Bronchial epithelial cell (primary cell): Measurements from ENCODE around the gene ACIN1. TPM values are rescaled to one million over a fixed set of nuclear protein-coding genes. Genes with fewer than 3 reads are reported as not detected.
A peak's percentile ranks its signal among the peaks of the same experiment; 100 is the strongest.

Experiments
- DNase-seq: peaks from one replicate; pipeline ENCODE4 v3.0.0-alpha.2; 2010; ENCODE audit warnings: low read depth
- FAIRE-seq: peaks from 2 replicates; lab custom pipeline; 2011; peaks lifted over from hg19 to GRCh38; lab: Jason Lieb, UNC
- H3K27me3 ChIP-seq: 2 replicates; pipeline ENCODE4 v1.5.1; 2011; ENCODE audit warnings: low read length; ENCODE audit not compliant: control insufficient read depth, insufficient read depth
- H3K36me3 ChIP-seq: 2 replicates; pipeline ENCODE4 v1.5.1; 2011; ENCODE audit warnings: low read length; ENCODE audit not compliant: control insufficient read depth, insufficient read depth
- H3K4me3 ChIP-seq: 2 replicates; pipeline ENCODE4 v1.5.1; 2011; ENCODE audit warnings: mild to moderate bottlenecking, low read depth, low read length, control low read depth
- CTCF ChIP-seq: IDR thresholded peaks from 2 replicates; pipeline ENCODE4 v1.5.1; 2011; ENCODE audit warnings: mild to moderate bottlenecking, moderate library complexity, low read length, control low read depth, inconsistent platforms; ENCODE audit not compliant: insufficient read depth, severe bottlenecking
- total RNA-seq: library from RNA; depleted of rRNA; stranded (reverse); fragments of >200 nt; gene quantifications from 2 replicates; pipeline ENCODE4 v1.2.1, GENCODE V29; 2014

ACIN1 gene
- total RNA-seq, 1 donor from 2014 or later: 45.5 TPM

- DNase-seq (no peak), FAIRE-seq (no peak)
- no peaks in the 10 kb centered on the region for H3K27me3 ChIP-seq
- peaks cover 30% of the 10 kb centered on the region for H3K36me3 ChIP-seq
- H3K4me3 ChIP-seq: no peak overlapping the region
- no peak for TF ChIP-seq CTCF
These were observed 27.8 kb downstream of the ACIN1 start for GRCh38 chr14:23066855-23067744.

DNA sequence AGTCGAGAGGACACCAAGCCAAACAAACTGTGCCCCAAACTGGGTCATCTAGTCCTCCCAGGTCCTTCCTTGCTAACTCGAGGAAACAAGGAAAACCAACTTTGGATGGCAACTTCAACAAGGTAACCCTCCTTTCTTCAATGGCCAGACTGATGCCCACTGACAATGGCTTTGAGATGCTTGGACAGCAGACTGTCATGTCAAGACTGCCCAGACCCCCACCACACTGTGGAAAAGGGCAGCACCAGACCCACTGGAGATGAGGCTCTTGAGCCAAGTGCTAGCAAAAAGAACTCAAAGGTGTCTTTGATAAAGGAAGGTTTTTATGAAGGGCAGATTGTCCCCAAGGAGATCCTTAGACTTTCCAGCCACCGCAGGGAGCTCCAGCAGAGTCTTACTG is 28.6 kb downstream of the ACIN1 start:
- Histone ChIP-seq H3K36me3 (peaks cover 31% of the 10 kb centered on the region), H3K27me3 (no peaks in the 10 kb centered on the region), H3K4me3 (no peak overlapping the region)
- DNase-seq (no peak), FAIRE-seq (no peak)
- no peak for TF ChIP-seq CTCF

GRCh38 chr14:23063601-23064000 is 31.3 kb downstream of the ACIN1 start:
- peaks cover 45% of the 10 kb centered on the region for H3K36me3 ChIP-seq
- FAIRE-seq: no peak
- no peak overlapping the region for H3K4me3 ChIP-seq
- no peaks in the 10 kb centered on the region for H3K27me3 ChIP-seq
- DNase-seq: no peak
- TF ChIP-seq CTCF: no peak

GRCh38 chr14:23062002-23062401 is 32.9 kb downstream of the ACIN1 start:
- TF ChIP-seq CTCF: no peak
- no peak overlapping the region for H3K4me3 ChIP-seq
- DNase-seq: peak; percentile 95
- no peak for FAIRE-seq
- H3K27me3 ChIP-seq: no peaks in the 10 kb centered on the region
- H3K36me3 ChIP-seq: peaks cover 33% of the 10 kb centered on the region

GRCh38 chr14:23060536-23061260 is 34.2 kb downstream of the ACIN1 start:
- TF ChIP-seq CTCF: no peak
- FAIRE-seq (no peak), DNase-seq (no peak)
- Histone ChIP-seq H3K27me3 (no peaks in the 10 kb centered on the region), H3K4me3 (no peak overlapping the region), H3K36me3 (peaks cover 29% of the 10 kb centered on the region)
